HG03280 (cell line): Measurements from ENCODE around the gene TRMT44.
"Not testable (repeated sequence)": the region's sequence is repeated elsewhere in the genome, so short reads cannot be mapped to it uniquely, and the experiment has no call there.

Experiments
- ATAC-seq: cut with Tn5 transposase; IDR thresholded peaks from one replicate; pipeline ENCODE4 v1.9.1; 2021; ENCODE audit warnings: mild to moderate bottlenecking, moderate library complexity; ENCODE audit not compliant: unreplicated experiment

Gene TRMT44

GRCh38 chr4:8486643-8487042 is 46.1 kb downstream of the TRMT44 start:
- ATAC-seq = not testable (repeated sequence)

GRCh38 chr4:8488791-8489369 is 48.3 kb downstream of the TRMT44 start:
- ATAC-seq = no peak

GRCh38 chr4:8491478-8491877 is 50.9 kb downstream of the TRMT44 start:
- ATAC-seq = not testable (repeated sequence)

GRCh38 chr4:8492174-8492573 is 51.6 kb downstream of the TRMT44 start:
- ATAC-seq = no peak

GRCh38 chr4:8493484-8493883 is 52.9 kb downstream of the TRMT44 start:
- ATAC-seq = no peak

GRCh38 chr4:8494218-8494617 is 53.6 kb downstream of the TRMT44 start:
- no peak for ATAC-seq

GRCh38 chr4:8494983-8495548 is 54.5 kb downstream of the TRMT44 start:
- ATAC-seq = no peak

GRCh38 chr4:8495803-8496202 is 55.2 kb downstream of the TRMT44 start:
- ATAC-seq = no peak

GRCh38 chr4:8497762-8498161 is 57.2 kb downstream of the TRMT44 start:
- ATAC-seq = no peak

GRCh38 chr4:8500966-8501365 is 60.4 kb downstream of the TRMT44 start:
- no peak for ATAC-seq

- no peak for ATAC-seq
These were observed 61.2 kb downstream of the TRMT44 start for GRCh38 chr4:8501781-8502180.

GRCh38 chr4:8502371-8502770 is 61.8 kb downstream of the TRMT44 start:
- no peak for ATAC-seq

GRCh38 chr4:8502836-8503585 is 62.4 kb downstream of the TRMT44 start:
- ATAC-seq = no peak

GRCh38 chr4:8503801-8504200 is 63.2 kb downstream of the TRMT44 start:
- ATAC-seq = no peak

GRCh38 chr4:8504279-8505007 is 63.9 kb downstream of the TRMT44 start:
- ATAC-seq = no peak

- ATAC-seq = no peak
These were observed 64.7 kb downstream of the TRMT44 start for GRCh38 chr4:8505229-8505628.

GRCh38 chr4:8506006-8506372 is 65.4 kb downstream of the TRMT44 start:
- no peak for ATAC-seq

- ATAC-seq = no peak
These were observed 66.0 kb downstream of the TRMT44 start for GRCh38 chr4:8506373-8507195.

GRCh38 chr4:8507196-8507570 is 66.6 kb downstream of the TRMT44 start:
- ATAC-seq = no peak

GRCh38 chr4:8507624-8508023 is 67.0 kb downstream of the TRMT44 start:
- no peak for ATAC-seq

GRCh38 chr4:8508266-8508665 is 67.7 kb downstream of the TRMT44 start:
- ATAC-seq = no peak
